ENCODE data around the gene ANKRD53.
"Not testable (repeated sequence)": the region's sequence is repeated elsewhere in the genome, so short reads cannot be mapped to it uniquely, and the experiment has no call there.

ANKRD53 gene

GRCh38 chr2:70986499-70987189, 8.2 kb downstream of the ANKRD53 start:
- in situ Hi-C loops (cut with MboI; ENCODE audit: low sequenced_read_pairs), result no loop called here

- in situ Hi-C loops (cut with MboI; ENCODE audit: low sequenced_read_pairs), result no loop called here
Measured at GRCh38 chr2:70987386-70987785, 9.0 kb downstream of the ANKRD53 start.

GRCh38 chr2:70988151-70988550, 9.7 kb downstream of the ANKRD53 start:
- in situ Hi-C loops (cut with MboI; ENCODE audit: low sequenced_read_pairs), result no loop called here

- in situ Hi-C loops (cut with MboI; ENCODE audit: low sequenced_read_pairs), result no loop called here
Measured at GRCh38 chr2:70988726-70989648, 10.6 kb downstream of the ANKRD53 start.

GRCh38 chr2:70990216-70990615, 11.8 kb downstream of the ANKRD53 start:
- in situ Hi-C loops (cut with MboI; ENCODE audit: low sequenced_read_pairs), result no loop called here

GRCh38 chr2:70991142-70991541, 12.7 kb downstream of the ANKRD53 start:
- in situ Hi-C loops (cut with MboI; ENCODE audit: low sequenced_read_pairs), result no loop called here

GRCh38 chr2:70991742-70992141, 13.3 kb downstream of the ANKRD53 start:
- in situ Hi-C loops (cut with MboI; ENCODE audit: low sequenced_read_pairs), result no loop called here

- in situ Hi-C loops (cut with MboI; ENCODE audit: low sequenced_read_pairs), result no loop called here
Measured at GRCh38 chr2:70992945-70993853, 14.8 kb downstream of the ANKRD53 start.

GRCh38 chr2:70994009-70994698, 15.7 kb downstream of the ANKRD53 start:
- in situ Hi-C loops (cut with MboI; ENCODE audit: low sequenced_read_pairs), result no loop called here

GRCh38 chr2:70994699-70995425, 16.4 kb downstream of the ANKRD53 start, which contains the start of gene TEX261:
TEX261 (minus strand) TSS chr2:70994873; CDS start chr2:70994757, 116 bp downstream.
- in situ Hi-C loops (cut with MboI; ENCODE audit: low sequenced_read_pairs), result no loop called here

- in situ Hi-C loops (cut with MboI; ENCODE audit: low sequenced_read_pairs), result no loop called here
Measured at GRCh38 chr2:70995426-70995729, 16.9 kb downstream of the ANKRD53 start.

- in situ Hi-C loops (cut with MboI; ENCODE audit: low sequenced_read_pairs), result not testable (repeated sequence)
Measured at GRCh38 chr2:70998885-70999284, 20.5 kb downstream of the ANKRD53 start.

- in situ Hi-C loops (cut with MboI; ENCODE audit: low sequenced_read_pairs), result no loop called here
Measured at GRCh38 chr2:70999362-70999761, 20.9 kb downstream of the ANKRD53 start.

GRCh38 chr2:70999931-71000330, 21.5 kb downstream of the ANKRD53 start:
- in situ Hi-C loops (cut with MboI; ENCODE audit: low sequenced_read_pairs), result not testable (repeated sequence)

- in situ Hi-C loops (cut with MboI; ENCODE audit: low sequenced_read_pairs), result no loop called here
Measured at GRCh38 chr2:71000780-71001591, 22.6 kb downstream of the ANKRD53 start.

GRCh38 chr2:71001592-71001927, 23.1 kb downstream of the ANKRD53 start:
- in situ Hi-C loops (cut with MboI; ENCODE audit: low sequenced_read_pairs), result no loop called here

GRCh38 chr2:71001981-71002570, 23.6 kb downstream of the ANKRD53 start:
- in situ Hi-C loops (cut with MboI; ENCODE audit: low sequenced_read_pairs), result no loop called here

- in situ Hi-C loops (cut with MboI; ENCODE audit: low sequenced_read_pairs), result no loop called here
Measured at GRCh38 chr2:71003396-71003795, 25.0 kb downstream of the ANKRD53 start.

All from HL-60/S4 treated with phorbol 12-myristate 13-acetate at 8.2 ng/mL for 4 days and 3 days (cell line).